ENCODE measurements around the gene ADARB1. TPM values are rescaled to one million over a fixed set of nuclear protein-coding genes. Genes with fewer than 3 reads are reported as not detected.

Gene ADARB1
- total and polyA plus RNA-seq, 2 donors (not counting 1 experiment from before 2014, with no cell fraction given) = 17.1 to 33.3 TPM

GRCh38 chr21:45196620-45197019, 122.2 kb downstream of the ADARB1 start:
- Histone ChIP-seq H3K36me3 (replicated peaks in 1 of 2; ENCODE audit: control extremely low read depth in 1 of 2, control insufficient read depth in 1 of 2, extremely low read depth in 1 of 2, insufficient read depth in 2 of 2, low read length in 1 of 2) (peaks cover 0 to 26% of the 10 kb centered on the region in 2 experiments), H4K20me1 (ENCODE audit: control insufficient read depth, insufficient read depth, low read length, poor library complexity, severe bottlenecking) (no peaks in the 10 kb centered on the region), H3K27ac (ENCODE audit: low read length in 2 of 2) (no peak overlapping the region), H2AFZ (ENCODE audit: insufficient read depth, low read depth, low read length, poor library complexity, severe bottlenecking) (no peak overlapping the region), H3K9me3 (ENCODE audit: control extremely low read depth in 1 of 3, control insufficient read depth in 2 of 3, insufficient read depth in 1 of 3, low read length in 2 of 3) (no peaks in the 10 kb centered on the region), H3K4me2 (replicated peaks; ENCODE audit: low read depth, low read length, poor library complexity, severe bottlenecking) (no peak overlapping the region), H3K27me3 (replicated peaks in 1 of 4; ENCODE audit: control extremely low read depth in 1 of 4, control insufficient read depth in 3 of 4, insufficient read depth in 4 of 4, low read length in 3 of 4) (no peaks in the 10 kb centered on the region), H3K79me2 (ENCODE audit: control insufficient read depth, insufficient read depth, low read length) (no peaks in the 10 kb centered on the region), H3K9ac (ENCODE audit: low read length) (no peak overlapping the region), H3K4me3 (ENCODE audit: control extremely low read depth in 1 of 5, extremely low read depth in 1 of 5, insufficient read depth in 1 of 5, low read depth in 2 of 5, low read length in 4 of 5) (no peak overlapping the region), H3K4me1 (ENCODE audit: control insufficient read depth in 2 of 2, insufficient read depth in 2 of 2, low read length in 2 of 2) (no peaks in the 10 kb centered on the region)
- Mint-ChIP-seq H3K9me3 (ENCODE audit: insufficient read depth) (no peaks in the 10 kb centered on the region), H3K4me1 (peaks cover 1% of the 10 kb centered on the region), H3K4me3 (no peak overlapping the region), H3K27ac (no peak overlapping the region), H3K27me3 (no peaks in the 10 kb centered on the region)
- TF ChIP-seq EZH2 (IDR thresholded peaks at IDR 0.05; ENCODE audit: borderline replicate concordance, insufficient read depth, low read depth, low read length, poor library complexity, severe bottlenecking) = no peak
- no peak for TF ChIP-seq CTCF (IDR thresholded peaks at IDR 0.05)
- ATAC-seq (ENCODE audit: low read depth) (no peak), DNase-seq (no peak)
- POLR2A ChIA-PET = no interaction called here
- WGBS (ENCODE audit: insufficient coverage) = 94% methylated on average over 4 of the region's 5 CpGs
- intact Hi-C loops (cut with micrococcal nuclease) = no loop called here
- CTCF ChIA-PET = no interaction called here

- H3K36me3 ChIP-seq (replicated peaks in 1 of 2; ENCODE audit: control extremely low read depth in 1 of 2, control insufficient read depth in 1 of 2, extremely low read depth in 1 of 2, insufficient read depth in 2 of 2, low read length in 1 of 2) = peaks cover 0 to 28% of the 10 kb centered on the region in 2 experiments
- WGBS (ENCODE audit: insufficient coverage) = 89% methylated on average over 5 of the region's 7 CpGs
- Mint-ChIP-seq H3K27me3 (no peaks in the 10 kb centered on the region), H3K4me3 (no peak overlapping the region), H3K27ac (no peak overlapping the region), H3K9me3 (ENCODE audit: insufficient read depth) (no peaks in the 10 kb centered on the region), H3K4me1 (peaks cover 1% of the 10 kb centered on the region)
- DNase-seq = no peak
- no peaks in the 10 kb centered on the region for H3K9me3 ChIP-seq (ENCODE audit: control extremely low read depth in 1 of 3, control insufficient read depth in 2 of 3, insufficient read depth in 1 of 3, low read length in 2 of 3)
- TF ChIP-seq EZH2 (IDR thresholded peaks at IDR 0.05; ENCODE audit: borderline replicate concordance, insufficient read depth, low read depth, low read length, poor library complexity, severe bottlenecking) (no peak), CTCF (IDR thresholded peaks at IDR 0.05) (no peak)
- intact Hi-C loops (cut with micrococcal nuclease) = no loop called here
- H3K79me2 ChIP-seq (ENCODE audit: control insufficient read depth, insufficient read depth, low read length) = no peaks in the 10 kb centered on the region
- H2AFZ ChIP-seq (ENCODE audit: insufficient read depth, low read depth, low read length, poor library complexity, severe bottlenecking) = no peak overlapping the region
- ChIA-PET POLR2A (no interaction called here), CTCF (no interaction called here)
- H3K4me3 ChIP-seq (ENCODE audit: control extremely low read depth in 1 of 5, extremely low read depth in 1 of 5, insufficient read depth in 1 of 5, low read depth in 2 of 5, low read length in 4 of 5) = no peak overlapping the region
- H3K27me3 ChIP-seq (replicated peaks in 1 of 4; ENCODE audit: control extremely low read depth in 1 of 4, control insufficient read depth in 3 of 4, insufficient read depth in 4 of 4, low read length in 3 of 4) = no peaks in the 10 kb centered on the region
- H4K20me1 ChIP-seq (ENCODE audit: control insufficient read depth, insufficient read depth, low read length, poor library complexity, severe bottlenecking) = no peaks in the 10 kb centered on the region
- H3K27ac ChIP-seq (ENCODE audit: low read length in 2 of 2) = no peak overlapping the region
- no peak overlapping the region for H3K9ac ChIP-seq (ENCODE audit: low read length)
- no peaks in the 10 kb centered on the region for H3K4me1 ChIP-seq (ENCODE audit: control insufficient read depth in 2 of 2, insufficient read depth in 2 of 2, low read length in 2 of 2)
- H3K4me2 ChIP-seq (replicated peaks; ENCODE audit: low read depth, low read length, poor library complexity, severe bottlenecking) = no peak overlapping the region
- ATAC-seq (ENCODE audit: low read depth) = no peak
Observed at GRCh38 chr21:45199201-45199600, 124.8 kb downstream of the ADARB1 start.

Measured in B cell (primary cell).